Measurements from ENCODE around the gene USP34.
"Not testable (repeated sequence)": the region's sequence is repeated elsewhere in the genome, so short reads cannot be mapped to it uniquely, and the experiment has no call there.

Gene USP34

GRCh38 chr2:61148091-61148490 lies 322.8 kb downstream of the USP34 start:
- H2BK15ac ChIP-seq (ENCODE audit: low read length); H4K8ac ChIP-seq (ENCODE audit: low read depth, low read length); H3K18ac ChIP-seq (ENCODE audit: low read length); H3K27ac ChIP-seq (replicated peaks; ENCODE audit: low read length); DNase-seq (ENCODE audit: low spot score); H4K91ac ChIP-seq (ENCODE audit: low read depth, low read length, poor library complexity); H3K27me3 ChIP-seq (ENCODE audit: control insufficient read depth in 3 of 3, insufficient read depth in 3 of 3, low read depth in 1 of 3, low read length in 3 of 3); H2AFZ ChIP-seq (ENCODE audit: low read length); H3K14ac ChIP-seq (ENCODE audit: low read length); H3K4me2 ChIP-seq (ENCODE audit: insufficient read depth, low read length, poor library complexity, severe bottlenecking); H2AK5ac ChIP-seq (ENCODE audit: low read depth, low read length); H3K23ac ChIP-seq (ENCODE audit: low read depth, low read length, poor library complexity); H2BK120ac ChIP-seq (ENCODE audit: low read depth, low read length); H3K4me3 ChIP-seq (ENCODE audit: low read length in 2 of 2); H3K9ac ChIP-seq (ENCODE audit: low read depth, low read length, poor library complexity); H3K4ac ChIP-seq (ENCODE audit: low read length); H2BK5ac ChIP-seq (ENCODE audit: low read length); H2BK12ac ChIP-seq (ENCODE audit: low read length); H3K79me1 ChIP-seq (ENCODE audit: low read depth, low read length); H3K4me1 ChIP-seq (ENCODE audit: control insufficient read depth in 2 of 2, insufficient read depth in 1 of 2, low read depth in 1 of 2, low read length in 2 of 2): not testable (repeated sequence)
- H3K9me3 ChIP-seq (replicated peaks in 1 of 2; ENCODE audit: control insufficient read depth in 2 of 2, insufficient read depth in 1 of 2, low read depth in 1 of 2, low read length in 2 of 2), result peaks cover 0 to 13% of the 10 kb centered on the region in 2 donors
- H3K36me3 ChIP-seq (replicated peaks in 1 of 2; ENCODE audit: control insufficient read depth in 2 of 2, insufficient read depth in 2 of 2, low read length in 2 of 2), result peaks cover 8 to 30% of the 10 kb centered on the region in 2 donors
- no CpG with 5 or more reads among the region's 5 CpGs for WGBS, 2 donors (ENCODE audit: extremely low coverage in 2 of 2, insufficient read length in 2 of 2, insufficient replicate concordance in 1 of 2)

GRCh38 chr2:61145990-61146389 lies 324.9 kb downstream of the USP34 start:
- no peak overlapping the region for H2BK12ac ChIP-seq (ENCODE audit: low read length)
- H3K27ac ChIP-seq (replicated peaks; ENCODE audit: low read length), result no peak overlapping the region
- no peak for DNase-seq (ENCODE audit: low spot score)
- peaks cover 0 to 13% of the 10 kb centered on the region in 2 donors for H3K9me3 ChIP-seq (replicated peaks in 1 of 2; ENCODE audit: control insufficient read depth in 2 of 2, insufficient read depth in 1 of 2, low read depth in 1 of 2, low read length in 2 of 2)
- no peaks in the 10 kb centered on the region for H3K4me1 ChIP-seq (ENCODE audit: control insufficient read depth in 2 of 2, insufficient read depth in 1 of 2, low read depth in 1 of 2, low read length in 2 of 2)
- WGBS, 2 donors (ENCODE audit: extremely low coverage in 2 of 2, insufficient read length in 2 of 2, insufficient replicate concordance in 1 of 2), result no CpG with 5 or more reads among the region's 2 CpGs
- no peak overlapping the region for H3K4me2 ChIP-seq (ENCODE audit: insufficient read depth, low read length, poor library complexity, severe bottlenecking)
- H3K23ac ChIP-seq (ENCODE audit: low read depth, low read length, poor library complexity), result no peak overlapping the region
- H3K27me3 ChIP-seq (ENCODE audit: control insufficient read depth in 3 of 3, insufficient read depth in 3 of 3, low read depth in 1 of 3, low read length in 3 of 3), result no peaks in the 10 kb centered on the region
- H4K8ac ChIP-seq (ENCODE audit: low read depth, low read length), result no peak overlapping the region
- no peaks in the 10 kb centered on the region for H3K79me1 ChIP-seq (ENCODE audit: low read depth, low read length)
- H3K14ac ChIP-seq (ENCODE audit: low read length), result no peak overlapping the region
- no peak overlapping the region for H2BK120ac ChIP-seq (ENCODE audit: low read depth, low read length)
- H2AFZ ChIP-seq (ENCODE audit: low read length), result no peak overlapping the region
- H2BK5ac ChIP-seq (ENCODE audit: low read length), result no peak overlapping the region
- H3K36me3 ChIP-seq (replicated peaks in 1 of 2; ENCODE audit: control insufficient read depth in 2 of 2, insufficient read depth in 2 of 2, low read length in 2 of 2), result peaks cover 8 to 24% of the 10 kb centered on the region in 2 donors
- H4K91ac ChIP-seq (ENCODE audit: low read depth, low read length, poor library complexity), result no peak overlapping the region
- H3K18ac ChIP-seq (ENCODE audit: low read length), result no peak overlapping the region
- H3K4ac ChIP-seq (ENCODE audit: low read length), result no peak overlapping the region
- H3K9ac ChIP-seq (ENCODE audit: low read depth, low read length, poor library complexity), result no peak overlapping the region
- H3K4me3 ChIP-seq (ENCODE audit: low read length in 2 of 2), result no peak overlapping the region
- no peak overlapping the region for H2AK5ac ChIP-seq (ENCODE audit: low read depth, low read length)
- H2BK15ac ChIP-seq (ENCODE audit: low read length), result no peak overlapping the region

GRCh38 chr2:61144697-61145268 lies 326.1 kb downstream of the USP34 start:
- Histone ChIP-seq H3K27ac (replicated peaks; ENCODE audit: low read length) (peak overlapping the region; percentile 56), H3K18ac (ENCODE audit: low read length) (peak overlapping the region; percentile 38), H2BK12ac (ENCODE audit: low read length) (no peak overlapping the region), H3K14ac (ENCODE audit: low read length) (no peak overlapping the region), H3K9ac (ENCODE audit: low read depth, low read length, poor library complexity) (peak overlapping the region; percentile 7), H3K9me3 (replicated peaks in 1 of 2; ENCODE audit: control insufficient read depth in 2 of 2, insufficient read depth in 1 of 2, low read depth in 1 of 2, low read length in 2 of 2) (peaks cover 0 to 13% of the 10 kb centered on the region in 2 donors), H4K91ac (ENCODE audit: low read depth, low read length, poor library complexity) (no peak overlapping the region), H2AK5ac (ENCODE audit: low read depth, low read length) (no peak overlapping the region), H3K36me3 (replicated peaks in 1 of 2; ENCODE audit: control insufficient read depth in 2 of 2, insufficient read depth in 2 of 2, low read length in 2 of 2) (peaks cover 3 to 14% of the 10 kb centered on the region in 2 donors), H3K27me3 (ENCODE audit: control insufficient read depth in 3 of 3, insufficient read depth in 3 of 3, low read depth in 1 of 3, low read length in 3 of 3) (no peaks in the 10 kb centered on the region), H3K4me2 (ENCODE audit: insufficient read depth, low read length, poor library complexity, severe bottlenecking) (peak overlapping the region; percentile 34), H3K4me1 (ENCODE audit: control insufficient read depth in 2 of 2, insufficient read depth in 1 of 2, low read depth in 1 of 2, low read length in 2 of 2) (no peaks in the 10 kb centered on the region), H4K8ac (ENCODE audit: low read depth, low read length) (no peak overlapping the region), H3K4me3 (ENCODE audit: low read length in 2 of 2) (peak overlapping the region; percentile 67 to 81), H3K23ac (ENCODE audit: low read depth, low read length, poor library complexity) (peak overlapping the region; percentile 8), H3K79me1 (ENCODE audit: low read depth, low read length) (no peaks in the 10 kb centered on the region), H2BK120ac (ENCODE audit: low read depth, low read length) (no peak overlapping the region), H3K4ac (ENCODE audit: low read length) (no peak overlapping the region), H2BK15ac (ENCODE audit: low read length) (no peak overlapping the region), H2AFZ (ENCODE audit: low read length) (peak overlapping the region; percentile 84), H2BK5ac (ENCODE audit: low read length) (no peak overlapping the region)
- WGBS, 2 donors (ENCODE audit: extremely low coverage in 2 of 2, insufficient read length in 2 of 2, insufficient replicate concordance in 1 of 2), result no CpG with 5 or more reads among the region's 31 CpGs
- DNase-seq (ENCODE audit: low spot score), result peak; percentile 97

- H3K4ac ChIP-seq (ENCODE audit: low read length), result no peak overlapping the region
- H3K27ac ChIP-seq (replicated peaks; ENCODE audit: low read length), result no peak overlapping the region
- no peak overlapping the region for H2AFZ ChIP-seq (ENCODE audit: low read length)
- no peak overlapping the region for H2BK5ac ChIP-seq (ENCODE audit: low read length)
- H2BK15ac ChIP-seq (ENCODE audit: low read length), result no peak overlapping the region
- H3K23ac ChIP-seq (ENCODE audit: low read depth, low read length, poor library complexity), result no peak overlapping the region
- peaks cover 0 to 5% of the 10 kb centered on the region in 2 donors for H3K9me3 ChIP-seq (replicated peaks in 1 of 2; ENCODE audit: control insufficient read depth in 2 of 2, insufficient read depth in 1 of 2, low read depth in 1 of 2, low read length in 2 of 2)
- H3K27me3 ChIP-seq (ENCODE audit: control insufficient read depth in 3 of 3, insufficient read depth in 3 of 3, low read depth in 1 of 3, low read length in 3 of 3), result no peaks in the 10 kb centered on the region
- no peak overlapping the region for H3K4me2 ChIP-seq (ENCODE audit: insufficient read depth, low read length, poor library complexity, severe bottlenecking)
- no peak overlapping the region for H3K18ac ChIP-seq (ENCODE audit: low read length)
- H2BK120ac ChIP-seq (ENCODE audit: low read depth, low read length), result no peak overlapping the region
- no peak overlapping the region for H4K8ac ChIP-seq (ENCODE audit: low read depth, low read length)
- H3K79me1 ChIP-seq (ENCODE audit: low read depth, low read length), result no peaks in the 10 kb centered on the region
- H3K9ac ChIP-seq (ENCODE audit: low read depth, low read length, poor library complexity), result no peak overlapping the region
- WGBS, 2 donors (ENCODE audit: extremely low coverage in 2 of 2, insufficient read length in 2 of 2, insufficient replicate concordance in 1 of 2), result no CpG with 5 or more reads among the region's 1 CpG
- no peak overlapping the region for H4K91ac ChIP-seq (ENCODE audit: low read depth, low read length, poor library complexity)
- no peaks in the 10 kb centered on the region for H3K4me1 ChIP-seq (ENCODE audit: control insufficient read depth in 2 of 2, insufficient read depth in 1 of 2, low read depth in 1 of 2, low read length in 2 of 2)
- no peak for DNase-seq (ENCODE audit: low spot score)
- no peak overlapping the region for H3K14ac ChIP-seq (ENCODE audit: low read length)
- H2BK12ac ChIP-seq (ENCODE audit: low read length), result no peak overlapping the region
- no peak overlapping the region for H3K4me3 ChIP-seq (ENCODE audit: low read length in 2 of 2)
- H2AK5ac ChIP-seq (ENCODE audit: low read depth, low read length), result no peak overlapping the region
- peaks cover 0 to 3% of the 10 kb centered on the region in 2 donors for H3K36me3 ChIP-seq (replicated peaks in 1 of 2; ENCODE audit: control insufficient read depth in 2 of 2, insufficient read depth in 2 of 2, low read length in 2 of 2)
These were observed 329.7 kb downstream of the USP34 start for GRCh38 chr2:61141151-61141550.

All from neuronal stem cell (in vitro differentiated cells).